ENCODE measurements around the gene DYNC2I2. TPM values are rescaled to one million over a fixed set of nuclear protein-coding genes. Genes with fewer than 3 reads are reported as not detected.

Gene DYNC2I2
- polyA plus RNA-seq, 1 donor from 2014 or later = 82.5 TPM

- Histone ChIP-seq H3K27ac (ENCODE audit: low read length) (no peak overlapping the region), H3K9me3 (ENCODE audit: low read length) (no peaks in the 10 kb centered on the region), H2AFZ (ENCODE audit: low read depth, low read length) (no peak overlapping the region), H3K4me3 (ENCODE audit: low read length) (no peak overlapping the region), H3K36me3 (ENCODE audit: insufficient read depth, low read length) (no peaks in the 10 kb centered on the region), H3K27me3 (ENCODE audit: insufficient read depth, low read depth, low read length) (no peaks in the 10 kb centered on the region), H3F3A (ENCODE audit: insufficient read depth, low read length, poor library complexity, severe bottlenecking) (no peaks in the 10 kb centered on the region), H3K4me2 (ENCODE audit: low read length) (no peak overlapping the region), H3K9ac (ENCODE audit: low read length) (no peak overlapping the region), H3K9me2 (ENCODE audit: insufficient read depth, low read length) (no peaks in the 10 kb centered on the region), H4K20me1 (ENCODE audit: insufficient read depth) (peaks cover 4% of the 10 kb centered on the region), H3K79me2 (replicated peaks; ENCODE audit: insufficient read depth, low read length) (peaks cover 24% of the 10 kb centered on the region)
- TF ChIP-seq TAF1 (IDR thresholded peaks at IDR 0.05; ENCODE audit: low read depth) (no peak), SMC3 (conservative IDR thresholded peaks at IDR 0.05; ENCODE audit: poor library complexity) (no peak), CTCF (IDR thresholded peaks at IDR 0.05; ENCODE audit: poor library complexity, severe bottlenecking) (no peak), EP300 (conservative IDR thresholded peaks at IDR 0.05; ENCODE audit: poor library complexity, severe bottlenecking) (no peak), POLR2AphosphoS5 (IDR thresholded peaks at IDR 0.05) (no peak), REST (IDR thresholded peaks at IDR 0.05; ENCODE audit: borderline replicate concordance) (no peak), RAD21 (conservative IDR thresholded peaks at IDR 0.05) (no peak), MXI1 (conservative IDR thresholded peaks at IDR 0.05; ENCODE audit: poor library complexity, severe bottlenecking) (no peak), EZH2 (IDR thresholded peaks at IDR 0.05; ENCODE audit: borderline replicate concordance, insufficient read depth, low read length, poor library complexity, severe bottlenecking) (no peak)
These were observed 30.8 kb upstream of the DYNC2I2 start for GRCh38 chr9:128687453-128687852.

- Histone ChIP-seq H3K4me2 (ENCODE audit: low read length) (no peak overlapping the region), H3K27ac (ENCODE audit: low read length) (no peak overlapping the region), H3K27me3 (ENCODE audit: insufficient read depth, low read depth, low read length) (no peaks in the 10 kb centered on the region), H3K36me3 (ENCODE audit: insufficient read depth, low read length) (no peaks in the 10 kb centered on the region), H3K9me2 (ENCODE audit: insufficient read depth, low read length) (no peaks in the 10 kb centered on the region), H2AFZ (ENCODE audit: low read depth, low read length) (no peak overlapping the region), H4K20me1 (ENCODE audit: insufficient read depth) (peaks cover 4% of the 10 kb centered on the region), H3K4me3 (ENCODE audit: low read length) (no peak overlapping the region), H3K9ac (ENCODE audit: low read length) (no peak overlapping the region), H3F3A (ENCODE audit: insufficient read depth, low read length, poor library complexity, severe bottlenecking) (no peaks in the 10 kb centered on the region), H3K79me2 (replicated peaks; ENCODE audit: insufficient read depth, low read length) (peaks cover 8% of the 10 kb centered on the region), H3K9me3 (ENCODE audit: low read length) (no peaks in the 10 kb centered on the region)
- TF ChIP-seq SMC3 (conservative IDR thresholded peaks at IDR 0.05; ENCODE audit: poor library complexity) (no peak), CTCF (IDR thresholded peaks at IDR 0.05; ENCODE audit: poor library complexity, severe bottlenecking) (no peak), RAD21 (conservative IDR thresholded peaks at IDR 0.05) (no peak), POLR2AphosphoS5 (IDR thresholded peaks at IDR 0.05) (no peak), REST (IDR thresholded peaks at IDR 0.05; ENCODE audit: borderline replicate concordance) (no peak), MXI1 (conservative IDR thresholded peaks at IDR 0.05; ENCODE audit: poor library complexity, severe bottlenecking) (no peak), EP300 (conservative IDR thresholded peaks at IDR 0.05; ENCODE audit: poor library complexity, severe bottlenecking) (no peak), EZH2 (IDR thresholded peaks at IDR 0.05; ENCODE audit: borderline replicate concordance, insufficient read depth, low read length, poor library complexity, severe bottlenecking) (no peak), TAF1 (IDR thresholded peaks at IDR 0.05; ENCODE audit: low read depth) (no peak)
These were observed 29.2 kb upstream of the DYNC2I2 start for GRCh38 chr9:128685636-128686489.
